Measurements from ENCODE around the gene CRISPLD2.

The CRISPLD2 gene

GRCh38 chr16:84834403-84834772 lies 14.6 kb downstream of the CRISPLD2 start:
- TF ChIP-seq ZNF274 (IDR thresholded peaks at IDR 0.05; ENCODE audit: low read depth, low read length) = no peak
- H3K4me3 ChIP-seq (ENCODE audit: low read length) = no peak overlapping the region

- TF ChIP-seq ZNF274 (IDR thresholded peaks at IDR 0.05; ENCODE audit: low read depth, low read length) = no peak
- no peak overlapping the region for H3K4me3 ChIP-seq (ENCODE audit: low read length)
Observed at GRCh38 chr16:84836234-84836647, 16.5 kb downstream of the CRISPLD2 start.

- TF ChIP-seq ZNF274 (IDR thresholded peaks at IDR 0.05; ENCODE audit: low read depth, low read length) = no peak
- H3K4me3 ChIP-seq (ENCODE audit: low read length) = no peak overlapping the region
Observed at GRCh38 chr16:84836967-84837366, 17.2 kb downstream of the CRISPLD2 start.

GRCh38 chr16:84838383-84838948 lies 18.7 kb downstream of the CRISPLD2 start:
- no peak overlapping the region for H3K4me3 ChIP-seq (ENCODE audit: low read length)
- no peak for TF ChIP-seq ZNF274 (IDR thresholded peaks at IDR 0.05; ENCODE audit: low read depth, low read length)

GRCh38 chr16:84839054-84839453 lies 19.3 kb downstream of the CRISPLD2 start:
- H3K4me3 ChIP-seq (ENCODE audit: low read length) = no peak overlapping the region
- TF ChIP-seq ZNF274 (IDR thresholded peaks at IDR 0.05; ENCODE audit: low read depth, low read length) = no peak

GRCh38 chr16:84839956-84840355 lies 20.2 kb downstream of the CRISPLD2 start:
- no peak overlapping the region for H3K4me3 ChIP-seq (ENCODE audit: low read length)
- no peak for TF ChIP-seq ZNF274 (IDR thresholded peaks at IDR 0.05; ENCODE audit: low read depth, low read length)

GRCh38 chr16:84840687-84841627 lies 21.2 kb downstream of the CRISPLD2 start:
- H3K4me3 ChIP-seq (ENCODE audit: low read length) = no peak overlapping the region
- no peak for TF ChIP-seq ZNF274 (IDR thresholded peaks at IDR 0.05; ENCODE audit: low read depth, low read length)

- TF ChIP-seq ZNF274 (IDR thresholded peaks at IDR 0.05; ENCODE audit: low read depth, low read length) = no peak
- no peak overlapping the region for H3K4me3 ChIP-seq (ENCODE audit: low read length)
Observed at GRCh38 chr16:84841787-84842300, 22.1 kb downstream of the CRISPLD2 start.

- H3K4me3 ChIP-seq (ENCODE audit: low read length) = no peak overlapping the region
- TF ChIP-seq ZNF274 (IDR thresholded peaks at IDR 0.05; ENCODE audit: low read depth, low read length) = no peak
Observed at GRCh38 chr16:84842516-84843148, 22.8 kb downstream of the CRISPLD2 start.

GRCh38 chr16:84843149-84844048 lies 23.6 kb downstream of the CRISPLD2 start:
- TF ChIP-seq ZNF274 (IDR thresholded peaks at IDR 0.05; ENCODE audit: low read depth, low read length) = no peak
- no peak overlapping the region for H3K4me3 ChIP-seq (ENCODE audit: low read length)

- no peak overlapping the region for H3K4me3 ChIP-seq (ENCODE audit: low read length)
- no peak for TF ChIP-seq ZNF274 (IDR thresholded peaks at IDR 0.05; ENCODE audit: low read depth, low read length)
Observed at GRCh38 chr16:84844049-84844350, 24.2 kb downstream of the CRISPLD2 start.

- no peak overlapping the region for H3K4me3 ChIP-seq (ENCODE audit: low read length)
- TF ChIP-seq ZNF274 (IDR thresholded peaks at IDR 0.05; ENCODE audit: low read depth, low read length) = no peak
Observed at GRCh38 chr16:84844559-84845495, 25.0 kb downstream of the CRISPLD2 start.

GRCh38 chr16:84845496-84846002 lies 25.8 kb downstream of the CRISPLD2 start:
- no peak overlapping the region for H3K4me3 ChIP-seq (ENCODE audit: low read length)
- no peak for TF ChIP-seq ZNF274 (IDR thresholded peaks at IDR 0.05; ENCODE audit: low read depth, low read length)

Data from GM08714 (cell line).